Left cardiac atrium (tissue), 4 donors: ENCODE measurements around the gene SKOR2. TPM values are rescaled to one million over a fixed set of nuclear protein-coding genes. Genes with fewer than 3 reads are reported as not detected.

Source experiments
- ATAC-seq, 2 donors: fragments of 200-7000 bp; cut with Tn5 transposase; one replicate each; pipeline ENCODE4 v1.9.1; 2020; ENCODE audit warnings: mild to moderate bottlenecking in 2 of 2, moderate library complexity in 2 of 2
- DNase-seq: peaks from one replicate; pipeline ENCODE4 v3.0.0-alpha.2; 2020
- intact Hi-C, 2 donors: fragments of 100-400 bp; cut with DNase I; formaldehyde crosslinking; loops; one replicate each; pipeline versions ENCODE4 v1.14.1 to v1.15.1; 2022 to 2023
- long read RNA-seq: library from polyadenylated mRNA; unstranded; transcript quantifications from one replicate; pipeline ENCODE4 v2.0.0, GENCODE V29; 2021
- total RNA-seq, 2 donors: library from RNA; stranded (reverse); fragmentation: NEBNext Ultra II Directional; extraction: Animal tissue kit (Norgen Biotek cat#: 25700); gene quantifications; one replicate each; pipeline ENCODE4 v1.2.1, GENCODE V29; 2021
- donor health status: DM: no; HTN: yes; CAD: no.
- donor health status: DM: no; HTN: yes; CAD: no; lungs with severe emphysema.
- donor health status: DM: yes; HTN: yes; CAD: no.
- donor health status: Dilated cardiomyopathy.

SKOR2 gene
- not detected for total RNA-seq
- long read RNA-seq = 0 reads

- ATAC-seq (no peak), DNase-seq (no peak)
- intact Hi-C loops = no loop called here
These were observed at the start of gene SKOR2 for GRCh38 chr18:47251289-47252120. SKOR2 (minus strand) TSS chr18:47251660; CDS start chr18:47249183, 2,477 bp downstream.

GRCh38 chr18:47296462-47296861 is 45.0 kb upstream of the SKOR2 start:
- ATAC-seq = no peak
- no peak for DNase-seq
- intact Hi-C loops = no loop called here

- DNase-seq = no peak
- intact Hi-C loops = no loop called here
- no peak for ATAC-seq
These were observed 43.3 kb upstream of the SKOR2 start for GRCh38 chr18:47294801-47295200.

GRCh38 chr18:47288741-47289140 is 37.3 kb upstream of the SKOR2 start:
- ATAC-seq (no peak), DNase-seq (no peak)
- intact Hi-C loops = no loop called here

GRCh38 chr18:47287911-47288585 is 36.6 kb upstream of the SKOR2 start:
- ATAC-seq (no peak), DNase-seq (no peak)
- intact Hi-C loops = no loop called here

GRCh38 chr18:47286776-47287410 is 35.4 kb upstream of the SKOR2 start:
- no peak for ATAC-seq
- no peak for DNase-seq
- intact Hi-C loops = no loop called here

- DNase-seq (no peak), ATAC-seq (no peak)
- intact Hi-C loops = no loop called here
These were observed 34.0 kb upstream of the SKOR2 start for GRCh38 chr18:47285456-47285855.

GRCh38 chr18:47284721-47285395 is 33.4 kb upstream of the SKOR2 start:
- intact Hi-C loops = no loop called here
- ATAC-seq (no peak), DNase-seq (no peak)

- DNase-seq (no peak), ATAC-seq (no peak)
- intact Hi-C loops = no loop called here
These were observed 32.0 kb upstream of the SKOR2 start for GRCh38 chr18:47283476-47283875.

GRCh38 chr18:47280121-47280520 is 28.7 kb upstream of the SKOR2 start:
- intact Hi-C loops = no loop called here
- ATAC-seq (no peak), DNase-seq (no peak)

- DNase-seq = no peak
- intact Hi-C loops = no loop called here
- no peak for ATAC-seq
These were observed 23.5 kb upstream of the SKOR2 start for GRCh38 chr18:47274961-47275360.

GRCh38 chr18:47265197-47265596 is 13.7 kb upstream of the SKOR2 start:
- no peak for DNase-seq
- ATAC-seq = no peak
- intact Hi-C loops = no loop called here

GRCh38 chr18:47264308-47264700 is 12.8 kb upstream of the SKOR2 start:
- ATAC-seq (no peak), DNase-seq (no peak)
- intact Hi-C loops = no loop called here

- ATAC-seq = no peak
- no peak for DNase-seq
- intact Hi-C loops = no loop called here
These were observed 12.2 kb upstream of the SKOR2 start for GRCh38 chr18:47263430-47264307.

- ATAC-seq (no peak), DNase-seq (no peak)
- intact Hi-C loops = no loop called here
These were observed 11.6 kb upstream of the SKOR2 start for GRCh38 chr18:47263150-47263429.

GRCh38 chr18:47262301-47263149 is 11.1 kb upstream of the SKOR2 start:
- DNase-seq (no peak), ATAC-seq (no peak)
- intact Hi-C loops = no loop called here

- DNase-seq (no peak), ATAC-seq (no peak)
- intact Hi-C loops = no loop called here
These were observed 10.4 kb upstream of the SKOR2 start for GRCh38 chr18:47261902-47262300.
